ENCODE results near the gene ERVV-1. TPM values are rescaled to one million over a fixed set of nuclear protein-coding genes. Genes with fewer than 3 reads are reported as not detected.
"Not testable (repeated sequence)": the region's sequence is repeated elsewhere in the genome, so short reads cannot be mapped to it uniquely, and the experiment has no call there.

Gene ERVV-1
- total and polyA plus RNA-seq, 5 experiments from 2014 or later = not detected

DNA sequence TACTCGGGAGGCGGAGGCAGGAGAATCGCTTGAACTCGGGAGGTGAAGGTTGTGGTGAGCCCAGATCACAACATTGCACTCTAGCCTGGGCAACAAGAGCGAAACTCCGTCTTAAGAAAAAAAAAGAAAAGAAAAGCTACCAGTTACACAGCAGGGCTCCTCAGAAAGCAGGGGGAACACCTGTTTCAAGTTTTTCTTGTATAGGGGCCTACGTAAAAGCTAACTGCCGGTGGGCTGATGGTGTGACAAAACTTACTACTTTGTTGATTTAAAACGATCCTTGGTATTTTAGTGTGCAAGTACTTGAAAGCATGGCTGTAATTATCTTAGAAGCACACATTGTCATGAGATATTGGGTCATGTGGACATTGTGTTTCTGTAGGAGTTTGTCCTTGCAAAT, 15.7 kb upstream of the ERVV-1 start:
- Mint-ChIP-seq H3K4me3 (no peak overlapping the region), H3K9me3 (peaks cover 0 to 51% (median 9%) of the 10 kb centered on the region in 9 donors), H3K36me3 (peaks cover 0 to 19% (median 14%) of the 10 kb centered on the region in 3 donors), H3K4me1 (peaks cover 0 to 6% (median 2%) of the 10 kb centered on the region in 4 donors), H3K27me3 (peaks cover 0 to 13% (median 6%) of the 10 kb centered on the region in 5 donors), H3K27ac (no peak overlapping the region)
- POLR2A ChIA-PET = no interaction called here
- ATAC-seq = no peak
- DNase-seq = no peak

DNA sequence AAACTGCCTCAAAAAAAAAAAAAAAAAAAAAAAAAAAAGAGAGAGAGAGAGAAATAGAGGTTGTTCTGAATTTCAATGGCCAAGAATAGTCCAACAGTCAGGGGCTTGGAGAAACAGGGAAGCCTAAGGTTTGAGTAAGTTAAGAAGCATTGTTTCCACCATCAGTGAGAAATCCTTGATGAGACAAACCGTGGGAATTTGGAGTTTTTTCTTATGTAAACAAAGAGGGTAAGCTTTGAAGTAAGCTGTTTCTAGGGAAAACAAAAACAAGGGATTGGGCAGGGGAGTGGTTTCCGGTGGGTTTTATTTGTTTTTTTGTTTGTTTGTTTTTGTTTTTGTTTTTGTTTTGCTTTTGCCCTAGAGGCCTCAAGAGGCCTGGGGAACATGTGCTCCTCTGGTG, 11.2 kb upstream of the ERVV-1 start:
- peaks cover 0 to 17% (median 14%) of the 10 kb centered on the region in 3 donors for H3K36me3 Mint-ChIP-seq
- no peak for DNase-seq
- no peak overlapping the region for H3K4me3 Mint-ChIP-seq
- POLR2A ChIA-PET = no interaction called here
- H3K27ac Mint-ChIP-seq = no peak overlapping the region
- peaks cover 0 to 49% (median 13%) of the 10 kb centered on the region in 9 donors for H3K9me3 Mint-ChIP-seq
- H3K27me3 Mint-ChIP-seq = peaks cover 0 to 11% (median 6%) of the 10 kb centered on the region in 5 donors
- no peak for ATAC-seq
- H3K4me1 Mint-ChIP-seq = no peaks in the 10 kb centered on the region

DNA sequence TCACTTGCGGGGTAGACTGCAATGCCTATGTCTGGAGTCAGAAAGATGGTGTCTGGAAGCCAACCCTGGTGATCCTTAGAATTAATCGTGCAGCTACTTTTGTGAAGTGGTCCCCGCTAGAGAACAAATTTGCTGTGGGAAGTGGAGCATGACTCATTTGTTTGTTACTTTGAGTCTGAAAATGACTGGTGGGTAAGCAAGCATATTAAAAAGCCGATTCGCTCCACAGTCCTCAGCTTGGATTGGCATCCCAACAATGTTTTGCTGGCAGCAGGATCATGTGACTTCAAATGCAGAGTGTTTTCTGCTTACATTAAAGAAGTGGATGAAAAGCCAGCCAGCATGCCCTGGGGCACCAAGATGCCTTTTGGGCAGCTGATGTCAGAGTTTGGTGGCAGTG, 9.5 kb upstream of the ERVV-1 start:
- Mint-ChIP-seq H3K27ac (no peak overlapping the region), H3K4me1 (no peaks in the 10 kb centered on the region), H3K9me3 (peaks cover 0 to 49% (median 18%) of the 10 kb centered on the region in 9 donors), H3K27me3 (peaks cover 0 to 9% (median 1%) of the 10 kb centered on the region in 5 donors), H3K36me3 (peaks cover 0 to 10% (median 6%) of the 10 kb centered on the region in 3 donors), H3K4me3 (no peak overlapping the region)
- POLR2A ChIA-PET = no interaction called here
- no peak for DNase-seq
- no peak for ATAC-seq

DNA sequence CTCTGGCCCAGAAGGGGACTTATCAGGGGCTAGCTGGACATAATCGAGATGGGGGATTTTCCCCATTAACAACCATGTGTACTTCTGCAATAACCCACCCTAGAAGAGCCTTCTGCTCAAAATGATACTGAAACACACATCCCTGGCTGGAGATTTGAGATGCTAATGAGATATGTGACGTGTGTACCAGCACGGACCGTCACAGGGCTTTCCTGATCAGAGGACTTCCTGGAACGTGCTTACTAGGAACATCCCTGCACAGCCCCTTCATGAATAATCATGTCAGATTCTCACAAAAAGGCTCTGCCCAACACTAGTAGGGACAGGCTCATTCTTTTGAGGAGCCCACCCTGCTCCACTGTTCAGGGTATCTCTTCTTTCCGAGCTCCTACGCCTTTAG, 6.5 kb upstream of the ERVV-1 start:
- Mint-ChIP-seq H3K9me3 (peaks cover 8 to 64% (median 24%) of the 10 kb centered on the region in 9 donors), H3K36me3 (peaks cover 0 to 26% (median 19%) of the 10 kb centered on the region in 3 donors), H3K27ac (no peak overlapping the region), H3K4me1 (no peaks in the 10 kb centered on the region), H3K4me3 (no peak overlapping the region), H3K27me3 (peaks cover 0 to 7% (median 2%) of the 10 kb centered on the region in 5 donors)
- ATAC-seq (no peak), DNase-seq (no peak)
- POLR2A ChIA-PET = no interaction called here

DNA sequence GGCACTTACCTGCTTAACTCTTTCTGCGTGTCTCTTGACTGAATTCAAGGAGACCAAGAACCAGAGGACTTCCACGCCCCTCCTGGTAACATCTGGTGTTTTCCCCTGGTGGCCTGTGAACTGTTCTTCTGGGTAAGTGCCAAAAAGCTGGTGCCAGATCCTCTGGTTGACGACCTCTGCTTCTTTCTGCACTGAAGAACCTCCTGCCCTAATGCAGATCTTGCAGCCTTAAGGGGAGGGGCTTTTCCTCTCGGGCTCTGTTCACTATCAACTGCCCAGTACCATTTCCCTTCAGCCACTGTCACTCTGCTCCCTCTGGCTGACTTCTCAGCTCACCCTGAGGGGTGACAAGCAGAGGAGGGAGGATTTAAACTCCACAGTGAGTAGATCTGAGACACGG, 6.1 kb upstream of the ERVV-1 start:
- H3K27me3 Mint-ChIP-seq = peaks cover 0 to 7% (median 2%) of the 10 kb centered on the region in 5 donors
- no peak for ATAC-seq

DNA sequence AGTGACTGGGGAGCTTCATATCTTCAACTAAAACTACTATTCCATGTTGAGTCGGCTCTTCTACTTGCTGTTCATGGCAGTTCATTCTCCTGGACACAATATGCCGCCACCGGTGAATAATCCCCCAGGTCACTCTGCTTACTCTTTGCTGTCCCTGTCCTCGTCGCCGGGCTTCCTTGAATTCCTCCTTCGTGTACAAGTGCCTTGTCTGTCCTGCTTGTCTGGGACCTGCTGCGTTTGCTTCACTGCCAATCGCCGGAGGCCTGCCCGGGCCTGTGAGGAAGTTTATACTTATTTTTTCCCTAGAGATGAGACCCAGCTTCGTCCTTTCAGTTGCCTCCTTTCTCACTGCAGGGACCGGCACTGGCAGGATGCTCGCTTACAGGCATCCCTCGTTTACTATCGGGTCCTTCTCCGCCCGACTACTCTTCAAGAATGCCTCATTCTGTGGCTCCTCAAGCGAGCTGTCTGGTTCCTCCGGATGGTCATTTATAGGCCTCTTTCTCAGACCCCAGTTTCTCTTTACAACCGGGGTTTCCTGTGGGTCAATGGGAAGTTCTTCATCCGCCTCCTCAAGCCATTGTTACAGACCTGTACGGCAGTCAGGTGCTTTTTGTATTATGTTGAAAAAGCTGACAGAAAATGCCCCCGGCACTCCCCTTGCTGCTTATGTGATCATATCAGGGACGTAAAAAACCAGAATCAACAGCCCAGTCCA, 5.5 kb upstream of the ERVV-1 start:
- Mint-ChIP-seq H3K4me3 (no peak overlapping the region), H3K4me1 (no peaks in the 10 kb centered on the region), H3K27ac (no peak overlapping the region), H3K27me3 (peaks cover 0 to 7% (median 2%) of the 10 kb centered on the region in 5 donors), H3K9me3 (peaks cover 8 to 65% (median 33%) of the 10 kb centered on the region in 9 donors), H3K36me3 (peaks cover 0 to 24% (median 22%) of the 10 kb centered on the region in 3 donors)
- DNase-seq (no peak), ATAC-seq (no peak)
- POLR2A ChIA-PET = no interaction called here

More for the DNA sequence above, 6.1 kb upstream of the ERVV-1 start:
- Mint-ChIP-seq H3K4me3 (no peak overlapping the region), H3K9me3 (peaks cover 8 to 63% (median 26%) of the 10 kb centered on the region in 9 donors), H3K27ac (no peak overlapping the region), H3K36me3 (peaks cover 0 to 24% (median 19%) of the 10 kb centered on the region in 3 donors), H3K4me1 (no peaks in the 10 kb centered on the region)
- no peak for DNase-seq
- POLR2A ChIA-PET = no interaction called here

DNA sequence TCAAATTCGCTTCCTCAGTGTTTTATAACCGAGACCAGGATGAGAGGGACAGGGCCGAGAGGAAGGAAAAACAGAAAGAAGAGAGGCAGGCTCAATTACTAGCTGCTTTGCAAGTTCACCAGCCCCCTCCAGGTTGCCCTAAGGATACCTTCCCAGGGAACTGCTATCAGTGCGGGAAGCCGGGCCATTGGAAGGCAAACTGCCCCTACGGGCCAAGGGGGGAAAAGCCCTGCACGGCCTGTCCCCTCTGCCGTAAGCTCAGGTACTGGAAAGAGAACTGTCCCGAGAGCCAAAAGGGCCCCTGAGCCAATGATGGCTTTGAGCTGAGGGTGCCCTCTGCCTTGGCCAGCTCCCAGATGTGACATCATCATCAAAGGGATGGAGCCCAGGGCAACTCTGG, 3.2 kb upstream of the ERVV-1 start:
- no peak for ATAC-seq
- H3K27ac Mint-ChIP-seq = no peak overlapping the region
- H3K27me3 Mint-ChIP-seq = peaks cover 0 to 7% (median 2%) of the 10 kb centered on the region in 5 donors
- no peak for DNase-seq
- H3K4me1 Mint-ChIP-seq = no peaks in the 10 kb centered on the region
- no peak overlapping the region for H3K4me3 Mint-ChIP-seq
- POLR2A ChIA-PET = no interaction called here
- H3K36me3 Mint-ChIP-seq = peaks cover 0 to 36% (median 24%) of the 10 kb centered on the region in 3 donors
- H3K9me3 Mint-ChIP-seq = peaks cover 13 to 70% (median 41%) of the 10 kb centered on the region in 9 donors

DNA sequence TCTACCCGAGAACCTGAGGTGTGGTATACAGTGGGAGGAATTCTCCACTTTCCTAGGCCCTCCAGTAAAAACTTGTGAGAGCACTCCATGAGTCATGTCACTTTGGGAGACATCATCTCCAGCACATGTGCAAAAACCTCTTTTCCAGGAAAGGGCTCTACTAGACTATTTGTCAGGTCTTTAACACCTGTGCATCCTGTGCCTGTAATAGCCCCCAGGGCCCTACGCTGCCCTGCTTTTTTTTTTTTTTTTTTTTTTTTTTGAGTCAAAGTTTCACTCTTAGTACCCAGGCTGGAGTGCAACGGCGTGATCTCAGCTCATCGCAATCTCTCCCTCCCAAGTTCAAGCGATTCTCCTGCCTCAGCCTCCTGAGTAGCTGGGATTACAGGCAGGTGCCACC, 1.7 kb upstream of the ERVV-1 start:
- no peak for ATAC-seq
- peaks cover 17 to 73% (median 49%) of the 10 kb centered on the region in 9 donors for H3K9me3 Mint-ChIP-seq
- peaks cover 0 to 40% (median 26%) of the 10 kb centered on the region in 3 donors for H3K36me3 Mint-ChIP-seq
- H3K4me3 Mint-ChIP-seq = no peak overlapping the region
- POLR2A ChIA-PET = no interaction called here
- no peaks in the 10 kb centered on the region for H3K4me1 Mint-ChIP-seq
- no peak overlapping the region for H3K27ac Mint-ChIP-seq
- H3K27me3 Mint-ChIP-seq = peaks cover 0 to 7% (median 2%) of the 10 kb centered on the region in 5 donors
- DNase-seq = no peak

DNA sequence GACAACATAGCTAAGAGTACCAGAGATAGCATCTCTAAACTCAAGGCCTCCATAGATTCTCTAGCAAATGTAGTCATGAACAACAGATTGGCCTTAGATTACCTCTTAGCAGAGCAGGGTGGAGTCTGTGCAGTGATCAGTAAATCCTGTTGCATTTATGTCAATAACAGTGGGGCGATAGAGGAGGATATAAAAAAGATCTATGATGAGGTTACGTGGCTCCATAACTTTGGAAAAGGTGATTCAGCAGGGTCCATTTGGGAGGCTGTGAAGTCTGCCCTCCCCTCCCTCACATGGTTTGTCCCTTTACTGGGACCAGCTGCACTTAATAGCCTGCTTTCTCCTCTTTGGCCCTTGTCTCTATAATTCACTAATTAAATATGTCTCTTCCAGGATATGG, 1.4 kb downstream of the ERVV-1 start:
- no peak overlapping the region for H3K27ac Mint-ChIP-seq
- ATAC-seq = no peak

DNA sequence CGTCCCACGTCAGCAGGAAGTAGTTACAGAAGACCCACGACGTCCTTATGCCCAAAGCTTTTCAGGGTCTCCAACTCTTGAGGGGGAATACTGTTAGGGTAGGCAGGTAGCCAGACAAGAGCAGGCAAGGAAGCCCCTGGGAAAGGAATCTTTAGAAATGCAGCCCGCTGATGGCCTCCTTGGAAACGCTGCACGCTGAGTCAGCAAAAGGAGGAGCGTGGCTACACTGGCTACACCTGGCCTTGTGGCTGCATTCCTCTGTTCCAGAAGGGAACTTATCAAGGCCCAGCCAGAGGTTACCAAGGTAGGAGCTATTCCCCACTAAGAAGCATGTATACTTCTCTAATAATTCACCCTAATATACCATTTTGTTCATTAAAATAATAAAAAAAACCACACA, 2.0 kb downstream of the ERVV-1 start:
- H3K4me3 Mint-ChIP-seq = no peak overlapping the region
- no peak overlapping the region for H3K27ac Mint-ChIP-seq
- H3K4me1 Mint-ChIP-seq = no peaks in the 10 kb centered on the region
- ATAC-seq (no peak), DNase-seq (no peak)
- POLR2A ChIA-PET = no interaction called here
- H3K36me3 Mint-ChIP-seq = peaks cover 0 to 58% (median 26%) of the 10 kb centered on the region in 3 donors
- H3K9me3 Mint-ChIP-seq = peaks cover 13 to 81% (median 57%) of the 10 kb centered on the region in 9 donors
- H3K27me3 Mint-ChIP-seq = no peaks in the 10 kb centered on the region

More for the DNA sequence above, 1.4 kb downstream of the ERVV-1 start:
- DNase-seq = no peak
- Mint-ChIP-seq H3K36me3 (peaks cover 0 to 55% (median 26%) of the 10 kb centered on the region in 3 donors), H3K4me3 (no peak overlapping the region), H3K9me3 (peaks cover 7 to 79% (median 53%) of the 10 kb centered on the region in 9 donors), H3K27me3 (peaks cover 0 to under 1% (median 0%) of the 10 kb centered on the region in 5 donors), H3K4me1 (no peaks in the 10 kb centered on the region)
- POLR2A ChIA-PET = no interaction called here

DNA sequence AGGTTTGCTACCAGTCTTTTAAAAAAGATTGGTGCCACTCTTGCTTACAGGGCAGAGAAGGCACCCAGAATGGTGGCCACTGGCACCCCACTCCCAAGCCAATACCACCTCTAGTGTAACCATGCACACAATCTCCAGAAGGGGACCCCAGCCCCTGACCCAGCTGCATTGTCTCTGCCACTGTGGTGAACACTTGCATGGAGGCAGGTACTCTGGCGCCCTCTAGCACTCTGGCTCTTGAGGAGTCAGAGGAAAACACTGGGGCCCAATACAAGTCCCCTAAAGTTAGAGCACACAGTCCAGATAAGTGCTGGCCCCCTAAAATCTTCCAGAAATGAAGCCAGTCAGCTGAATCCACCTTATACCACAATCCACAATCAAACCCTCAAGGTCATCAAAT, 6.0 kb downstream of the ERVV-1 start:
- DNase-seq = no peak
- H3K4me3 Mint-ChIP-seq = no peak overlapping the region
- no peak overlapping the region for H3K27ac Mint-ChIP-seq
- ATAC-seq = no peak
- H3K36me3 Mint-ChIP-seq = peaks cover 2 to 53% (median 18%) of the 10 kb centered on the region in 3 donors
- peaks cover 24 to 81% (median 55%) of the 10 kb centered on the region in 9 donors for H3K9me3 Mint-ChIP-seq
- H3K27me3 Mint-ChIP-seq = no peaks in the 10 kb centered on the region
- POLR2A ChIA-PET = interaction anchor here (0.7 kb wide), 1 partner anchor 310 kb away, joined by 3 read pairs; no protein-coding TSS in a partner anchor
- H3K4me1 Mint-ChIP-seq = no peaks in the 10 kb centered on the region

DNA sequence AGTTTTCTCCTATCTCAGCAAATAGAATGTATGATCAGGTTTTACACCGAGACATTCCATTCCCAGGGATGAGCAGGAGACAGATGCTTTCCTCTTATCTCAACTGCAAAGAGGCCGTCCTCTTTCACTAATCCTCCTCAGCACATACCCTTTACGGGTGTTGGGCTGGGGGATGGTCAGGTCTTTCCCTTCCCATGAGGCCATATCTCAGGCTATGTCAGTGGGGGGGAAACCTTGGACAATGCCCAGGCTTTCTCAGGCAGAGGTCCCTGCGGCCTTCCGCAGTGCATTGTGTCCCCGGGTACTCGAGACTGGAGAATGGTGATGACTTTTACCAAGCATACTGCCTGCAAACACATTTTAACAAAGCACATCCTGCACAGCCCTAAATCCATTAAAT, 14.6 kb downstream of the ERVV-1 start:
- H3K4me1 Mint-ChIP-seq, H3K27ac Mint-ChIP-seq, ATAC-seq, H3K27me3 Mint-ChIP-seq, POLR2A ChIA-PET, H3K4me3 Mint-ChIP-seq, DNase-seq: not testable (repeated sequence)
- peaks cover 27 to 93% (median 63%) of the 10 kb centered on the region in 9 donors for H3K9me3 Mint-ChIP-seq
- H3K36me3 Mint-ChIP-seq = peaks cover 3 to 42% (median 26%) of the 10 kb centered on the region in 3 donors

DNA sequence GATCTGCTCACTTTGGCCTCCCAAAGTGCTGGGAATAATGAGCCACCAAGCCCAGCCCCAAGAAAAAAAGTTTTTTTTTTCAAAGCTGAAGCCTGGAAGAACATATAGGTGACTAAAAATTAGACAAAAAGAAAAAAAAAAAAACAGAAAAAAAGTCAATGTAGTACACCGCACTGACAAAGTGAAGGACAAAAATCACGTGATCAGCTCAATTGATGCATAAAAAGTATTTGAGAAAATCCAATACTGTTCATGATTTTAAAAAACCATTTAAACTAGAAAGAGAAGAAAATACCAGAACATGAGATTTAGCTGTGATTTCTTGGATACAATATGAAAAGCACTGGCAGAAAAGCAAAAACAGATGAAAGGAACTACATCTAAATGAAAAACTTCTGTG, 20.3 kb downstream of the ERVV-1 start:
- no peak overlapping the region for H3K27ac Mint-ChIP-seq
- ATAC-seq (no peak), DNase-seq (no peak)
- POLR2A ChIA-PET = no interaction called here
- H3K9me3 Mint-ChIP-seq = peaks cover 0 to 92% (median 64%) of the 10 kb centered on the region in 9 donors
- no peak overlapping the region for H3K4me3 Mint-ChIP-seq
- H3K4me1 Mint-ChIP-seq = peaks cover 0 to 2% (median under 1%) of the 10 kb centered on the region in 4 donors
- H3K36me3 Mint-ChIP-seq = peaks cover 10 to 54% (median 45%) of the 10 kb centered on the region in 3 donors
- peaks cover 16 to 27% (median 18%) of the 10 kb centered on the region in 5 donors for H3K27me3 Mint-ChIP-seq

Data from naive thymus-derived CD8-positive, alpha-beta T cell (primary cell).